Cerebellar cortex (tissue), 1 donor: ENCODE data around the gene RTL5.

Experiments used
- DNase-seq: peaks from one replicate; pipeline ENCODE4 v3.0.0-alpha.2; 2015; ENCODE audit warnings: low spot score

The RTL5 gene

DNA sequence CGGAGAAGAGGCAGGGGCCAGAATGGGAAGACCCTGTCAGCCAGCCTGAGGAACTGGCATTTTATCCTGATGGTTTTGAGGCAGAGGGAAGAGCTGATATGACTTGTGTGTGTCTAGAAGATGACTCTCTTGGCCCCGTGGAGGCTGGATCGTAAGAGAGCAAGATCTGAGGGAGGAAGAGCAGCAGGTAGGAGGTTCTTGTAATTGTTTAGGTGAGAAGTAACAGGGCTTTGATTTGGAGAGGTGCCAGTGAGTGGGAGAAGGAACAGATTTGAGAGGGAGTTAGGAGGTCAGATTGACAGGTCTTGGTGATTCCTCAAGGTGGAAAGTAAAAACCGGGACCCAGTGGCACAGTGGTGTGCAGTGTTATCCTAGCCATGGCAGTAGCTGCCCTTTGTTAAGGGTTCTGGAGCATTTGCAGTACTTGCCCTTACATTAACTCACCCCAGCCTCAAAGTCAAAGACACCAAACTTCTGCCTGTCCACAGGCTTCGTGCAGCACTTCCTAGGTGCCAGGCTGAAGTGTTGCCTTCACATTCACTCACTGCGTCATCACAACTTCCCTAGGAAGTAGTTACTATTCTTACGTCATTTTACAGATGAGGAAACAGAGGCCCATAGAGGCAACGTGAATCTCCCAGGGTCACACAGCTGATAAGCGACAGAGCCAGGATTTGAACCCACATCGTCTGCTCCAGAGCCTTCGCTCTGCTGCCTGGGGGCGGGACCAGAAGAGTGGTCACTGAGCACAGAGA, 23.7 kb downstream of the RTL5 start:
- DNase-seq: no peak

DNA sequence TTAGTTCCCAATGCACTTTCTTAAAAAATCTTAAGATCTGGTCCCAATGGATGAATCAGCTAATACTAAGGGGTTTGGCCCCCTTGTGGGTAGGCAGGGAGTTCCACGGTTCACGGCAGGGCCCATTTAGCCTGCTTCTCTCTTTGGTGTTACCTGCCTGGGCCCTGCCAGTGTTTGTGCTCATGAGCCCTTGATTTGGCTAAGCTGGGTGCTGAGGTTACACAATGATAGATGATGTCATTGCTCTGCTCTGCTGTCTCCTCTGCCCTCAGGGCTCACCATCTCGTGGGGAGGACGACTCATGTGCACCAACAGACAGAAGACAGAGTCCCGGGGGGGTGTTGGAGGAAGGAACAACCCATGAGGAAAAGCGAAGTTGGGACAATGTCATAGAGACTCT, 24.4 kb downstream of the RTL5 start:
- no peak for DNase-seq

DNA sequence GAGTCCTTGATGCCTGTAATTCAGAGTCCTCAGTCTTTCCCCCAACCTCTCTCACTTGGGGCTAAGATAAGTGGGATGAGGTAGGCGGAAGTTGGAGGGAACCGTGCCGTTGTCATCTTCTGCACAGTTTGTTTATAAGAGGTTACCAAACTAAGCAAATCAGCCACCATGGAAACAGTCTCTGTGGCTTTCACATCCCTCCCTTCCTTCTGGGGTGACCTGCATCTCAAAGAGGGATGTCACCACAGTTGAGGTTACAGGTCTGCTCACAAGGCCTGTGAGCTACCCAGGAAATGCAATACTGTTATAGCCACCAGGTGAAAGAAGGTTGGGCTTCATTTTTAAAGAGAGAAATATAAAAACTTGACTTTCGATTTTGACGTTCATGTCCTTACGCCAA, 26.3 kb downstream of the RTL5 start:
- no peak for DNase-seq

DNA sequence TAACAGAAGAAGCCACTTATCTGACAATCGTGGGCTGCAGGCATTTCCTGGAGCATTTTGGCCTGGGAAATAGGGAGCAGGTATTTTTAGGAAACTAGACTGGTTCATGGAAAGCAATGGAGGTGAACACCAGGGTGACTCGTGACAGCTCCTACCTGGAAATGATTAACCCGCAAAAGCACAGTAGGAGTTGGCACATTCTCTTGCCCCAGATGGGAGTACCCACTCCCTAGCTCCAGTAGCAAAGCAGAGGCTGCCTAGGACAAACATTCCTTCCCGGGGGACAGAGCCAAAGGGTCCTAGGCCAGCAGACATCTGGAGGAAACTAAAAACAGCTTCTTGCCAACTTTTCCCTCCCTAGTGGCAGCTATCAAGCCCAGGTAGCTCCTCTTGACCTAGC, 29.0 kb downstream of the RTL5 start:
- no peak for DNase-seq

DNA sequence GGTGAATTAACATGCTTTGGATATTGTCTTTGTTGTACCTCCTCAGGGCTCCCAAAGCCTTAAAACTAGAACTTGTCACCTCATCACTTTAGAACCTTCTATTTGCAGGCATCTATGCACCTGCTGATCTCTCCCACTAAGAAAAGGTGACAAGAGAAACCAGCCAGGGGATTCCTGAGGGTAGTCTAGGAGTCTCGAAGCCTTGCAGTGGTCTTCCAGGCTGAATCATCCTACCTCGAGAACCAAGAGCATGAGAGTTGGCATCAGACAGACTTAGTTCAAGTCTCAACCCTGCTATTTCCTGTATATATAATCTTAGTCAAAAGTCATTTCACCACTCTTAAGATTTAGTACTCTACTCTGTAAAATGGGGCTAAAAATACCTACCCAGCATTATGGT, 29.6 kb downstream of the RTL5 start:
- no peak for DNase-seq

DNA sequence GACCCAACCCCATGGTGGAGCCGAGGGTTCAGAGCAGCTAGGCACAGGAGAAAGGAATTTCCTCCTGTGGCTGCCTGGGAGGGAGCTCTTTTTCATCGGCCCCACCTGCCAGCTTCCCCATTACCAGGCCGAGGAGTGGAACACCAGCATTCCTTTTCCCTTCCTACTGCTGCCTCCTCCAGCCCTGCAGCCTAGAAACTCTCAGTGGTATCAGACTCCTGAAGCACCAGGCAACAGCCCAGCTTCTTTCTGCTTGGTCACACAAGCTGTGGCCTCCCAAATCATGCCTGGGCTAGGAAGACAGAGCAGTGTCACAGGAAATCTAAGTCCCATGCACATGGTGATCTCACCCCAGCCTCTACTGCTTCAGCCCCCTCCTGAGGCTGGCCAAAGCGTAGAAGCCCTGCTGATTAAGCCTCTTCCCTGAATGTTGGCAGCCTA, 30.1 kb downstream of the RTL5 start:
- no peak for DNase-seq

DNA sequence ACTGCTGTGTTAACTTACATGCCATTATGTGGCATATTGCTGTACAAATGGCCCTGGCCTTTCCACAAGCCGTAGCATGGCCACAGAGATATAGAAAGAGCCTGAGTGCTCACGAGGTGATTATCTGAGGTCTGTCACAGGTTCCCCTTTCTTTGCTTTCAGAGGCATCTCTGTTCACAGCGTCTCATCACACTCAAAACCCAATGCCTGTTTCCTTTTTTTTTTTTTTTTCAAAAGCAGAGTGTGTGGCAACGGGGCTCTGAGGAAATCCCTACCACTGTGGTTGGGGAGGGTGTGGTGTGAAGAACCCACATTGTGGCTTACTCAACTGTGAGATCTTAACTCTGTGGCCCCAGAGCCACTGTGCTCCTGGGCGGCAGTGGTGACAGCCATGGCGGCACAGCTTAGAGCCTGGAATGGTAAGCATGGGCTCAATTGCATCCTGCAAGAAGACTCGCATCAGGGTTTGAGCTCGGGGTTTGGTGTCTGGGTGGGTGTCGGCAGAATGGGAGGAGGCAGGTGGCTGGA, 30.8 kb downstream of the RTL5 start:
- no peak for DNase-seq

DNA sequence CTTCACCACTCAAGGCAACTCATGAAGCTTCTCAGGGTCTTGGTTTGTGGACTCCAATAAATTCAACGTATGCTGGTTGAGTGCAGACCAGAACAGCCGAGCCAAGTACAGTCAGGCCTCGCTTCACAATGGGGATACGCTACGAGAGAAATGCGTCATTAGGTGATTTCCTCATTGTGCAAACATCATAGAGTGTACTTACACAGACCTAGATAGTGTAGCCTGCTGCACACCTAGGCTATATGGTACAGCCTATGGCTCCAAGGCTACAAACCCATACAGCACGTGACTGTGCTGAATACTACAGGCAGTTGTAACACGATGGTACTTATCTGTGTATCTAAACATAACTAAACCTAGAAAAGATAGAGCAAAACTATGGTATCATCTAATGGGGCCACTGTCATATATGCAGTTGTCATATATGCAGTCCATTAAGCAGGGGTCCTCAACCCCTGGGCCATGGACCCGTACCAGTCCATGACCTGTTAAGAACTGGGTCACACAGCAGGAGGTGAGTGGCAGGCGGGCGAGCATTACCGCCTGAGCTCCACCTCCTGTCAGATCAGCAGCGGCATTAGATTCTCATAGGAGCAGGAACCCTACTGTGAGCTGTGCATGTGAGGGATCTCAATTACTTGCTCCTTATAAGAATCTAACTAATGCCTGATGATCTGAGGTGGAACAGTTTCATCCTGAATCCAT, 31.5 kb downstream of the RTL5 start:
- no peak for DNase-seq

DNA sequence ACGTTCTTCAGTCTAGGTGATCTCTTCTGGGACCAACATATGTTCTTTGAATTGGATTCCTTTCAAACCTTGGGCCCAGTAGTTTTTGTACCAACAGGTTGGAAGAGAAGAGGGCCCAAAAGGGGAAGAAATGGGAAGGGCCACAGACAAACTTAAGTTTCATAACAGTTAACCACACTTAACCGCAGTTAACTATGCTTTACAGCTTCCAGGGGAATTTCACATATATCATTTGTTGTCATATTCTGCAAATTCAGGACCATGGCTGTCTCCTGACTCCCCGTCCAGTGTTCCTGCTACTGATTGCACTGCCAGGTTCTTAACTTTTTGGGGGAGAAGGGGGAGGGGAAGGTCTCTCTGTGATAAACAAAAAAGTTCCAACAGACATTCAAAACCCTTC, 34.6 kb downstream of the RTL5 start:
- DNase-seq: no peak

DNA sequence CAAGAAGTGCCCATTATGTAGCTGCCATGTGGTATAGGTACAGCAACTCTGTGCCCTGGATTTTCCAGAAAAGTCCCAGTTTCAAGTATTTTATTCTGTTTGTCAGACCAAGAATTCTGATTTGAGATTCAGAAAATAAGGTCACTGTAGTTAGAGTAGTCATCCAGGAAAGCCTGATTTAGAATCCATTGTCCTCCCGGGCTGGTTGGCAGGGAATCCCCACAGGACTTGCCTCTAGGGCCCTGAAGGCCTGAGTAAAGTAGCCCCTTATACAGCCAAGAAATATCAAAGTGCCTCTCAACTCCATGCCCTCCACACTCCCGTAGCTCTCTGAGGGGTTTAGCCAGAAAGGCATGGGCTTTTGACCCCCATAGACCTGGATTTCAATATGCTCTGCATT, 36.3 kb downstream of the RTL5 start:
- no peak for DNase-seq

DNA sequence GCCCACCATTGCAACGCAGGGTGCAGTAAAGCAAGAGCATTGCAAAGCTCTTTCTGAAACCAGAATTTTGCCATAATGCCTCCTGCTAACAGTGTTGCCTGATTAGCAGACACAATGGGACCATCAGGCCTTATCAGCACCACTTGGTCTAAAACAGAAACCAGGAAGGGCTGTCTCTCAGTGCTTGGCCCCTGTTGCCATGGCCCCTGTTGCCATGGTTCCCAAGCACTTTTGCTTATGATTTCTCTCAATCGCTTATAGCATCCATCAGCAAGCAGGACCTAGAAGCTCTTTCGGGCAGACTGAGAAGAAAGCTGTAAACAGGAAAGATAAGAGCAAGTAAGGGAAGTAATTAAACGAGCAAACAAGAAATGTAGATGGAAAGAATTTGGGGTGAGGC, 36.8 kb downstream of the RTL5 start:
- DNase-seq: peak; percentile 45

DNA sequence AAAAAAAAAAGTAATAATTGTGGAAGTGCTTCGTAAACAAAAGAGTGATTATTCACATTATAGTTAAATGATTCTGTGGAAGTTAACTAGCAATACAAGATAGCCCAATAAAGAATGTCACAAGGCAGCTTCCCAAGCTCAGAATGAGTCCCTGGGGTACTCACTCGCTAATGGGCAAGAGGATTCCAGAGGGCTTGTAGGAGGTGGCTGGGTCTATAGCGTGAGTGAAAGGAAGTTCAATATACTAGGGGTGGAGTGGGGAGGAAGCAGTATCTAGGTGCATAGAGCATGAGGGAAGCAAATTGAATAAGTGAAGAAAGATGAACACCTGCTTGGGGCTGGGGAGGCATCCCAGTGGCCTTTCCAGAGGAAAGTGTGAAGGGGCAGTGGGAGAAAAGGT, 42.5 kb downstream of the RTL5 start:
- DNase-seq: no peak

DNA sequence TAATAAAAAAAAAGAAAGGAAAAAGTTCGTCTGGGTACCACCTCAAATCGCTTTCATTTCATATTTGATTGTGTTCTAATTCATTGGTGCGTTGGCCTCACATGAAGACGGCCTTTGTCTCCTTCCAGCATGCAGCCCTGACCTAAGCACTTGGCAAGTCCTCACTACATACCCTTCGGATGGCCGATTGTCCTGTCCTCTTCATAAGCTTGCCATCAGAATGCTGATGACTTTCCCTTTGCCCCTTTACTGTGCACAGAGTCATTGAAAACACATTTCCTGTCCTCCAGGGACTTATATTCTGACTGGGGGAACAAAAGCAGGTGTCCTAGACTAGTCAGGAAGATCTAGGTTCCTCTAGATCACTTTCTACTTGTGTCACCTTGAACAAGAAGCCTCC, 43.0 kb downstream of the RTL5 start:
- DNase-seq: no peak

DNA sequence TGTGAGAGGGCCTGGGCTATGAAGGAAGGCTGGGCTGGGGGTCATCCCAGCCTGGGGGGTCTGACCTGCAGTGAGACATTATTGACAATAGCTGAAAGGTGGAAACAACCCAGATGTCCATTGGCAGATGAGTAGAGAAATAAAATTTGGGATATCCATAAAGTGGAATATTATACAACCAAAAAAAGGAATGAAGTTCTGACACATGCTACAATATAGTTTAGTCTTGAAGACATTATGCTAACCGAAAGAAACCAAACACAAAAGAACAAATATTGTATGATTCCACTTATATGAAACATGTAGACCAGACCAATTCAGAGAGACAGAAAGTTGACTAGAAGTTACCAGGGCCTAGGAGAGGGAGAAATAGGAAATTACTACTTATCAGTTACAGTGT, 44.7 kb downstream of the RTL5 start:
- DNase-seq: no peak

DNA sequence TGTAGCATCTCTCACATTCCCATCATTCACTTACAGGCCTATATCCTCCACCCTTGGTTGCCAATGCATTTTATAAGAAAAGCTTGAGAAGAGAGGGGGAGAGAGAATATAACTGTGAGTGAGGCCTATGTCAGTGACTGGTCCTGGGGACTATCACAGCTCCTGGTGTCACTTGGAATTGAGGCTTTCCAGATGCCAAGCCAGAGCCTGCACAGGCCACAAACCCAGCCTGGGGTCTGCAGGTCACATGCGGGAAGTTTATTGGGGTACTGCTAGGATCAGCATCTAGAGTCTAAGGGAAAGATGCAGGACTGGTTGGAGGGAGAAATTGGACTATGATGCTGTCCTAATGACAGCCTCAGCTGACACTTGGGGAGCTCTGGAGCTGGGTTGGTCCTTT, 47.6 kb downstream of the RTL5 start:
- DNase-seq: no peak

DNA sequence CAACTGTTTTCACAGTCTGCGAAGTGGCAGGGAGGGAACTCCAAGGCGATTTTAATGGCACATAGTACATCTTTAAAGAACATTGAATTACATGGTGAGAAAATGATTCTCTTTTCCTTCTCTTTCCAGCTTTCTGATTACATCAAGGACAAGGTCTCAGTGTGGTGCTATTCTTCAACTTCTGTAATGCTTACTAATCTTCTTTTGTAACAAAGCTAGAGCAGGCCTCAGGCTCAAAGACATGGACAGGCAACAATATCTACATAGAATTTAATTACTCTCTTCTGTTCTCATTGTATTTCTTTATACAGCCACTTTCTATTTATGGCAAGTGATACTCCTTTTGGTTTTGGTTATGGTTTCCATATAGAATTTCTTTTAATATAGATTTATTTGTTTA, 48.4 kb downstream of the RTL5 start:
- DNase-seq: no peak

DNA sequence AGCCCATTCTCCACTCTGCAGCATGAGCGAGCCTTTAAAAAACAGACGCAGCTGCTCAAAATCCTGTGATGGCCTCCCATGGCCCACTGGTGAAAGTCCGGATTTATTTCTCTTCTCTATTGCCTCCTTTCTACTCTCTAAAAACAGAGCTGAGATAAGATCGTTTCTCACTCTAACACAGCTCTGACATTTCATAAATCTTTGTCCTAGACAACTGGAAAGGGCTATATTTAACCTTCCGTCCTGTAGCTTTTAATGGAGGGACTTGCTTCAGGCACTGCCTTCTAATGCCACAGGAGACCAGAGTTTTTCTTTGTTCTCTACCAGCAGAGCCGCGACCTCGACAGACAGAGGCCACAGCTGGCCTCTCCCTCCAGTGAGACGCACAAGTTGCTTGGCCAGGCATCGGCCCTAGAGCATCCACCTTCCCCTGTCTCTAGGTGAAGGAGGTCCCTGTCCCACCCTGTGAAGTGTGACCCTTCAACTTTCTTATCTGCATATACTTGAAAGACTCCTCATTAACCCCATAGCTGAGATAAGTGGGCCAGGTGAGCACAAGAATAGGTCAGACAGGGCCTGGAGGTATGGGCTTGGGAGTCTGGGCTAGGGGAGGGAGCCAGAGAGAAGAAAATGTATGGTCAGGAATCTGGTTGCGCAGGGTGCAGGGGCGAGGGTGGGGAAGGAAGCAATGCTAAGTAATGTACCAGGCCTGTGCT, 50.0 kb downstream of the RTL5 start:
- DNase-seq: no peak

DNA sequence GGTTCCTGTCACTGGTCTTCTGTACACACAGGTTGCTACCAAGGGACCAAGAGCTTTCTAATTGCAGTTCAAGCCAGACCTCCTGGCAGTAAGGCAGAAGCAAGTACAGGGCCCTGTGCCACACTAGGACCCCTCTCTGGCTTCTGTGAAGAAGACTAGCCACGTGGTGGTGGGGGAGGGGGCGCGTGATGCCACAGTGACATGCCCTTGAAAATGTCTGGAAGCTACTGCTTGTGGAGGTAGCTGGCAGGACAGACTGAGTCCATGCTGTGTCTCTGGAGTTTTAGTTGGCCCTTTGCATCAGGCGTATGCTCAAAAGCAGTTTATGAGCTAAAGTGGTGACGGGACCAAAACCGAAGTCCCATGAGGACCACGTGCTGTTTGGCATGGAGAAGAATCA, 50.9 kb downstream of the RTL5 start:
- no peak for DNase-seq

DNA sequence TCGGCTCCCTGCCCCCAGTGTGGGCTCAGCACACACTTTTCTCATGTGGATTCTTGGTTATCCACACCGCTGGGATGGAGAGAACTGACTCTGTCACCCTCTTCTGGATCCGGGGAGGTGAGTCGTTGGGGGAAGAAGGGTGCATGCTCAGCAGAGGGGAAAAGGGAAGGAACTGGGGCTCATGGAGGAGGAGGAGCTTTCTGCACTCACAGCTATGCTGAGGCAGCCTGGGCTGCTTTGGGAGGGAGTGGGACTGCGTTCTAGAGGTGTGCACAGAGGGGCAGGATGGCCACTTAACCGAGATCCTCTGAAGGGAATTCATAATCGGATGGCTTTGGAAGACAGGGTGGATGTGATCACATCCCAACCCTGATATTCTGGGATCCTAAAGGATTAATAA, 51.6 kb downstream of the RTL5 start:
- no peak for DNase-seq

DNA sequence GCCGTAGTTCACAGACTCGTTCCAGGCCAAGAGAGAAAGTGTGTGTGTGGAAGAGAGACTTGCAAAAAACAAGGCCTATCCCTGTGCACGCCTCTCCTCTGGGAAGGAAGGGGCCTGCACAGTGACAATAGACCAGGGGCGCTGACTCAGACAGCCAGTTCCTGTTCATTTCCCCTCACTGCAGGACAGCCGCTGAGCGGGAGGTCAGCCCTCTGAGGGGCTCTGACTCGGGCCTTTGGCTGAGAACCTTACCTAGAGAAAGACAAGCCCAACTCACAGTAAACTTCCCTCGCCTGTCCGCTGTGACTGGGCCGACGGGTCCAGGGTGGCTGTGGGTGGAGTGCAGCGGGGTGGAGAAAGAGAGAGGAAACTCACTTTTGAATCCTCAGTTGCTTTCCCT, 52.1 kb downstream of the RTL5 start:
- DNase-seq: no peak

DNA sequence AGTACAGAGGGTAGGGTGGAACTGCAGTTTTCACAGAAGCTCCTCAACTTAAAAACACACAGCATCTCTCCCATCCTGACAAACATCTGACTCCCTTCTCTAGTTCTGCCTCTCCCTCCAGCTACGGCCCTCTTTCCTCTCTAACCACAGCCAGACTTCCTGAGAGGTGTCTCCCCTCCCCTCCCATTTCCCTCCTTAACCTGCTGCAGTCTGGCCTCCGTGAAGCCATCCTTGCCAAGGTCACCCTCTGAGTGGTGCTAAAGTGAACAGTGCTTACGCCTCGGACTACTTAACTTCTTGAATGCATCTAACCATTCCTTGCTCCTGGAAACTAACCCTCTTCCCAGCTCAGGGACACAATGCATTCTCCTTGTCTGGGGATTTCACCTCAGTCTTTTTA, 53.3 kb downstream of the RTL5 start:
- DNase-seq: no peak
